ENCODE measurements around the gene ACOX3.
A peak's percentile ranks its signal among the peaks of the same experiment; 100 is the strongest.
"Not testable (repeated sequence)": the region's sequence is repeated elsewhere in the genome, so short reads cannot be mapped to it uniquely, and the experiment has no call there.

The ACOX3 gene

GRCh38 chr4:8428288-8429097 is 12.0 kb downstream of the ACOX3 start:
- DNase-seq, result peak; percentile 87

- DNase-seq, result peak; percentile 29
These were observed 12.7 kb downstream of the ACOX3 start for GRCh38 chr4:8427761-8428287.

- DNase-seq, result no peak
These were observed 13.3 kb downstream of the ACOX3 start for GRCh38 chr4:8427262-8427661.

GRCh38 chr4:8422786-8423185 is 17.7 kb downstream of the ACOX3 start:
- DNase-seq, result no peak

- DNase-seq, result no peak
These were observed 18.2 kb downstream of the ACOX3 start for GRCh38 chr4:8422327-8422726.

DNA sequence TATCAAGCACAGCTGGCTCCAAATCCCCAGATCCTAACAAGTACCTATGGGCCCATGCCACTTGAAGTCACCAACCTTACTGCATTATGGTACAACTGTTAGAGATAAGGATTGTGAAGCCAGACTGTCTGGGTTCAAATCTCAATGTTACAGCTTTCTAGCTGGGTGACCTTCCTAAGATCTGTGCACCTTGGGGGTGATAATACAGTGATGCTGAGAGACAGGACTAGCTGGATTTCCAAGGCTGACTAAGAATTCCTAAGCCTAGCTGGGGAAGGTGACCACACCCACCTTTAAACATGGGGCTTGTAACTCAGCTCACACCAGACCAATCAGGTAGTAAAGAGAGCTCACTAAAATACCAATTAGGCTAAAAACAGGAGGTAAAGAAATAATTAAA is 20.4 kb downstream of the ACOX3 start:
- not testable (repeated sequence) for DNase-seq

- DNase-seq, result no peak
These were observed 21.1 kb downstream of the ACOX3 start for GRCh38 chr4:8419222-8420041.

DNA sequence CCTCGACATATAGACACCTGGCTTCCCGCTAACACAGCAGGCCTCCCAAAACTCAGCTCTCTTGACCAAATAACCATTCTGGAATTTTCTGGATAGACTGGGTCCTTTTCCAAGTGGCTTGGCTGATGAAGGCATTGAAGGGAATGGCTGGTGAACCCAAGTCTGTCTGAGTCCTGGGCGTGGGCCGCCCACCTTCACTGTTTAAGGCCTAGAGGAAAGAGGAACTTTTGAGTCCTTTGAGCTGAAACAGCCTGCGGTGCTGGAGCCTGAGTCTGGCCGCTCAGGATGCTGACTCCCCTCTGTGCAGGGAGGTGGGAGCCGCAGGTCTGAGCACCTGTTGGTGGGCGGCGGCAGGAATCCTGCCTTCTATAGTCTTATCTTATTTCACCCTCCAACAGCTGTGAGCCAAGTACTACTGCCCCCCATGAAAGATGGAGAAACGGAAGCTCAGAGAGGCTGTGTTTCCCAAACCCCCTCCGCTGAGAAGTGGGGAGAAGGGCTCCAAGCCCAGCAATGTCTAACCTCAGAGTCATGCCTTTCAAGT is 23.4 kb downstream of the ACOX3 start:
- DNase-seq, result no peak

- no peak for DNase-seq
These were observed 26.1 kb downstream of the ACOX3 start for GRCh38 chr4:8414377-8414776.

- no peak for DNase-seq
These were observed 28.2 kb downstream of the ACOX3 start for GRCh38 chr4:8412288-8412687.

DNA sequence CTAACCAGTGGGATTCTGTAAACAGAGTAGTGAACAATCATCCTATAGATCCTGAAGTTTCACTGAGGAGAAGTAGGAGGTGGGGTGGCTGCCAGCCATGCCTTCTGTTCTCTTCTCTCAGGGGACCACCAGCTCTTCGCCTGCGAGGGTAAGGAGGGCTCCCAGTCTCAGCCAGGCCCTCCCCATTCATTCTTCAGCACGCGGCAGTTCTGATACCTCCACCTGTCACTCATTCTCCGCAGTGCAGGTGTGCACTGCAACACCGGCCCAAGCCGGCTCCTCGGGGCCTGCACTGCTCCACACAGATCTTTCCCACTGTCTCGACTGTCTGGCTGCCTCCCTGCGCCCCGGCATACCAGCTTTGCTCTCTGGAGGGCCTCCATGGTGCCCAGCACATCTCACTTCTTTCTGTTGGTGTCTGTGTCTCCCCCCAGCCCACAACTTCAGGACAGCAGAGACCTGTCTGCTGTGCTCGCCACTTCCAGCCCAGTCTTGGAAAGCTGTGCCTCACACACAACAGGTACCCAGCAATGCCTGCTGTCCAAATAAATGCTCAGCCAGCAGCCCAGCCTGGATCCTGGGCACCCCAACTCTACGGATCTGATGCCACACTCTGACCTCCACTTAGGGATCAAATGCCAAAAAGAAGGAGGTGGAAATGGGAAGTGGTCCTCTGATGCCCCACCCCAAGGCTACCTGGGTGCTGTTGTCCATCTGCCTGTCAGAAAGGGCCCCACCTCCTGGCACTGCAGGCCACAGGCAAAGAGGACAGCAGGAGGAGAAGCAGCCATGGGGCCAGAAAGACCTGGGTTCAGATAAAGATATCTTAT is 29.0 kb downstream of the ACOX3 start:
- no peak for DNase-seq

GRCh38 chr4:8410641-8411271 is 29.8 kb downstream of the ACOX3 start:
- peak; percentile 91 for DNase-seq

- DNase-seq, result no peak
These were observed 30.4 kb downstream of the ACOX3 start for GRCh38 chr4:8410066-8410625.

DNA sequence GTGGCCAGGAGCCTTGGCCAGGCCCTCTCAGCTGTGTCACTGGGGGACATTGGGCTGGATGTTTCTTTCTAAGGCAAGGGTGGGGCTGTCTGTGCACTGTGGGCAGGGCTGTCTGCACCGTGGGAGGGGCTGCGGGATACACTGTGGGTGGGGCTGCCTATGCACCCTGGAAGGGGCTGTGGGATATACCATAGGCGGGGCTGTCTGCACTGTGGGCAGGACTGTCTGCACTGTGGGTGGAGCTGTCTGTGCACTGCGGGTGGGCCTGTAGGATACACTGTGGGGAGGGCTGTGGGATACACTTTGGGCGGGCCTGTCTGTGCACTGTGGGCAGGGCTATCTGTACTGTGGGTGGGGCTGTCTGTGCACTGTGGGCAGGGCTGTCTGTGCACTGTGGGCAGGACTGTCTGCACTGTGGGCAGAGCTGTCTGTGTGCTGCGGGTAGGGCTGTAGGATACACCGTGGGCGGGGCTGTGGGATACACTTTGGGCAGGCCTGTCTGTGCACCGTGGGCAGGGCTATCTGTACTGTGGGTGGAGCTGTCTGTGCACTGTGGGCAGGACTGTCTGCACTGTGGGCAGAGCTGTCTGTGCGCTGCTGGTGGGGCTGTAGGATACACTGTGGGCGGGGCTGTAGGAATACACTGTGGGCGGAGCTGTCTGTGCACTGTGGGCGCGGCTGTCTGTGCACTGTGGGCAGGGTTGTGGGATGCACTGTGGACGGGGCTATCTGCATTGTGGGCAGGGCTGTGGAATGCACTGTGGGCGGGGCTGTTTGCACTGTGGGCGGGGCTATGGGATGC is 31.1 kb downstream of the ACOX3 start:
- peak; percentile 36 for DNase-seq

DNA sequence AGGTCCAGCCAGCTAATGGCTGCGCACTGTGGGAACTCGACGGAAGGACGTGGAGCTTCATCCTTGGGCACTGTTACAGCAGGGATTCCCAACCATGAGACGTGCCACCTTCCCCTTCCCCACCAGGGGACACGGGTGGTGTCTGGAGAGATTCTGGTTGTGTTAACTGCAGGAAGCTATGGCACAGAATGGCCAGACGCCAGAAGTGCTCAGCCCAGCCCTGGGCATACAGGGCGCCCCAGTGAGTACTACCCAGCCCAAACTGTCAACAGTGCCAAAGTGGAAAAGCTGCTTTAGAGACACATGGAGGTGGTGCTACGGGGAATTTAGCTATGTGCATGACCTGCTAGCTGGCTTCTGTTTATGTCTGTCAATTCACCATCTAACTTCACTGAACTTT is 32.8 kb downstream of the ACOX3 start:
- no peak for DNase-seq

GRCh38 chr4:8407316-8407715 is 33.2 kb downstream of the ACOX3 start:
- no peak for DNase-seq

- DNase-seq, result peak; percentile 17
These were observed 33.6 kb downstream of the ACOX3 start for GRCh38 chr4:8406887-8407286.

- DNase-seq, result no peak
These were observed 35.0 kb downstream of the ACOX3 start for GRCh38 chr4:8405516-8405875.

- no peak for DNase-seq
These were observed 35.6 kb downstream of the ACOX3 start for GRCh38 chr4:8404791-8405515.

- peak; percentile 19 for DNase-seq
These were observed 36.5 kb downstream of the ACOX3 start for GRCh38 chr4:8403976-8404375.

Measured in NCI-H69 (cell line).